Measurements from ENCODE around the gene CYP2D6. TPM values are rescaled to one million over a fixed set of nuclear protein-coding genes. Genes with fewer than 3 reads are reported as not detected.

Gene CYP2D6
- total RNA-seq, 6 donors from 2014 or later, result 0.46 to 4.2 (median 1.9) TPM

GRCh38 chr22:42174062-42174461, 43.5 kb upstream of the CYP2D6 start:
- peaks cover 9 to 17% (median 13%) of the 10 kb centered on the region in 4 donors for H3K4me1 ChIP-seq
- ATAC-seq (ENCODE audit: low FRiP score in 2 of 2) (no peak), DNase-seq (no peak)
- H3K36me3 ChIP-seq, result peaks cover 0 to 17% (median 6%) of the 10 kb centered on the region in 4 donors
- H3K4me3 ChIP-seq, result no peak overlapping the region
- 56 to 78% methylated on average over 3 to 4 of the region's 4 CpGs for WGBS, 2 donors
- H3K27ac ChIP-seq, result no peak overlapping the region
- H3K9me3 ChIP-seq, result no peaks in the 10 kb centered on the region
- TF ChIP-seq POLR2A (IDR thresholded peaks at IDR 0.05) (no peak), POLR2AphosphoS5 (IDR thresholded peaks at IDR 0.05) (no peak), CTCF (IDR thresholded peaks at IDR 0.05) (no peak), EP300 (IDR thresholded peaks at IDR 0.05) (no peak)
- no peaks in the 10 kb centered on the region for H3K27me3 ChIP-seq

DNA sequence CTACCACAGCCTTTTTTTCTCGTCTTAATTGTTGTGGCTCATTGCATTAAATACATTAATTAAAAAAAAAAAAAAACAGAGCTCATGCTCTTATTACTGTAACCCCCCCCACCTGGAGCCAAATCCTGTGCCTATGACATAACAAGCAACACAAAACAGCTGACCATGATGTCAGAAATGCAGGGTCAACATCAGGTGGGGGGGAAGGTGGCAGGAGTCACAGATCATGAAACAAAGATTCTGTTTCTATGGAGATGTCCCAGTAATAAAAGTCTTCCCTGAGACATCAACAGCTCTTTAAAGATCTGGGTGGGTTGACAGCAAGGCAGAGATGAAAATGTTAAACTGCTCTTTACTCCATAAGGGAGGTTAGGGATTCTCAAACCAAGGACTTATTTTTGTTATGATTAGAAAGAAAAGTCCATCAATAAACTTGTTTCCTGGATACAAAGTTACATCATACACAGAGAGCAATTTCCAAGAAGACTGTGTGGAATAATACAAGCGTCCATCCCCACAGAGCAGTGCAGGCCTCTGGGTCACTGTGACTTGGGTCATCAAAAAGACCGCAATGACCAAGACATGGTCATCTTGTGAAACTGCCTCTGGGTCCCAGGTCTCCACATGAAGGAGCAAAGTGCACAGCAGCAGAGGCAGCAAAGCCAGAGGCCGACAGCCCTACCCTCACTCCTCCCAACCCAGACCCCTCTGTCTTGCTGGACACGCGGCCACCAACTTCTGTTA, 42.7 kb upstream of the CYP2D6 start:
- H3K9me3 ChIP-seq, result no peaks in the 10 kb centered on the region
- TF ChIP-seq POLR2A (IDR thresholded peaks at IDR 0.05) (no peak), POLR2AphosphoS5 (IDR thresholded peaks at IDR 0.05) (no peak), CTCF (IDR thresholded peaks at IDR 0.05) (no peak), EP300 (IDR thresholded peaks at IDR 0.05) (no peak)
- 86 to 95% methylated on average over 6 of the region's 6 CpGs for WGBS, 2 donors
- no peak overlapping the region for H3K27ac ChIP-seq
- peaks cover 8 to 17% (median 13%) of the 10 kb centered on the region in 4 donors for H3K4me1 ChIP-seq
- peaks cover 0 to 19% (median 8%) of the 10 kb centered on the region in 4 donors for H3K36me3 ChIP-seq
- H3K27me3 ChIP-seq, result no peaks in the 10 kb centered on the region
- no peak for DNase-seq
- no peak overlapping the region for H3K4me3 ChIP-seq
- ATAC-seq (ENCODE audit: low FRiP score in 2 of 2), result no peak

GRCh38 chr22:42172773-42173172, 42.2 kb upstream of the CYP2D6 start:
- Histone ChIP-seq H3K4me3 (no peak overlapping the region), H3K9me3 (no peaks in the 10 kb centered on the region), H3K36me3 (peaks cover 0 to 22% (median 9%) of the 10 kb centered on the region in 4 donors), H3K27me3 (no peaks in the 10 kb centered on the region), H3K27ac (no peak overlapping the region), H3K4me1 (peaks cover 3 to 17% (median 13%) of the 10 kb centered on the region in 4 donors)
- peak in 1 of 2 donors; percentile 18 for ATAC-seq (ENCODE audit: low FRiP score in 2 of 2)
- no peak for DNase-seq
- TF ChIP-seq POLR2A (IDR thresholded peaks at IDR 0.05), result no peak
- no peak for TF ChIP-seq EP300 (IDR thresholded peaks at IDR 0.05)
- no peak for TF ChIP-seq POLR2AphosphoS5 (IDR thresholded peaks at IDR 0.05)
- no peak for TF ChIP-seq CTCF (IDR thresholded peaks at IDR 0.05)
- WGBS, 2 donors, result 66 to 69% methylated on average over 4 to 5 of the region's 5 CpGs

- Histone ChIP-seq H3K9me3 (no peaks in the 10 kb centered on the region), H3K4me3 (no peak overlapping the region), H3K36me3 (peaks cover 0 to 23% (median 11%) of the 10 kb centered on the region in 4 donors), H3K27me3 (no peaks in the 10 kb centered on the region), H3K27ac (no peak overlapping the region), H3K4me1 (peaks cover 0 to 17% (median 13%) of the 10 kb centered on the region in 4 donors)
- ATAC-seq (ENCODE audit: low FRiP score in 2 of 2), result no peak
- WGBS, 2 donors, result 95 to 98% methylated on average over 6 to 8 of the region's 8 CpGs
- DNase-seq, result no peak
- TF ChIP-seq POLR2AphosphoS5 (IDR thresholded peaks at IDR 0.05) (no peak), CTCF (IDR thresholded peaks at IDR 0.05) (no peak), POLR2A (IDR thresholded peaks at IDR 0.05) (no peak), EP300 (IDR thresholded peaks at IDR 0.05) (no peak)
Observed at GRCh38 chr22:42171946-42172719, 41.5 kb upstream of the CYP2D6 start.
